Measurements from ENCODE around the gene CNST. TPM values are rescaled to one million over a fixed set of nuclear protein-coding genes. Genes with fewer than 3 reads are reported as not detected.
A peak's percentile ranks its signal among the peaks of the same experiment; 100 is the strongest.

CNST gene
- total and polyA plus RNA-seq, 2 of the 13 experiments (the other 11 are each of a cell fraction or from before 2014, with no cell fraction given), result 6.3 to 12.4 TPM

DNA sequence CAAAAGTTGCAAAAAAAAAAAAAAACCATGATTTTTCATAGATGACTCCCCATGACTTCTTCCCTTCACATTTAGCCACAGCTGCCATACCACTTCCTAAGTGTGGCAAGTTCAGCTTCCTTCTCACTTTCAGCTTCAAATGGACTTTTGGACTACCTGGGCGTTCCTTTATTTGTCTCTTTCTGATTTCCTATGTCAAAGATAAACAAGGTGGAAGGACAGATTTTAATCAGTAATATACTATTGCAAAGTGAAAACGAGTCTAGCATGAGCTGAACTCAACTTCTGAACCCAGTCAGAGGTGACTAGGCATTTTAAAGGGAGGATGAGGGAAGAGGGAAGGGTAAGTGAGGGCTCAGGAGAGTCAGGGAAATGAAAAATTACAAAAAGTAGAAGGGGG is 143.6 kb downstream of the CNST start (continued):
- TF ChIP-seq, protein P1, sequence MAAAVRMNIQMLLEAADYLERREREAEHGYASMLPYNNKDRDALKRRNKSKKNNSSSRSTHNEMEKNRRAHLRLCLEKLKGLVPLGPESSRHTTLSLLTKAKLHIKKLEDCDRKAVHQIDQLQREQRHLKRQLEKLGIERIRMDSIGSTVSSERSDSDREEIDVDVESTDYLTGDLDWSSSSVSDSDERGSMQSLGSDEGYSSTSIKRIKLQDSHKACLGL (CRISPR knock-in tag; IDR thresholded peaks at IDR 0.05), result no peak
- TF ChIP-seq YEATS2 (CRISPR knock-in tag; IDR thresholded peaks at IDR 0.05; ENCODE audit: borderline replicate concordance) (0 out of 2 replicates have a peak, but pooled peaks have one; percentile 10), TBX3 (IDR thresholded peaks at IDR 0.05; ENCODE audit: borderline replicate concordance) (0 out of 2 replicates have a peak, but pooled peaks have one; percentile 12), ZSCAN31 (CRISPR knock-in tag; IDR thresholded peaks at IDR 0.05; ENCODE audit: low read depth) (no peak), HNRNPK (IDR thresholded peaks at IDR 0.05; ENCODE audit: low read depth, low read length, poor library complexity, severe bottlenecking) (peak; percentile 36), SAP130 (CRISPR knock-in tag; IDR thresholded peaks at IDR 0.05; ENCODE audit: low read depth) (peak; percentile 76), CREB1 (IDR thresholded peaks at IDR 0.05) (no peak), CREB1 (CRISPR knock-in tag; IDR thresholded peaks at IDR 0.05) (peak; percentile 51), ZNF670 (CRISPR knock-in tag; IDR thresholded peaks at IDR 0.05; ENCODE audit: borderline replicate concordance) (0 out of 2 replicates have a peak, but pooled peaks have one; percentile 29), ZNF543 (CRISPR knock-in tag; IDR thresholded peaks at IDR 0.05) (0 out of 2 replicates have a peak, but pooled peaks have one; percentile 18), FOXA1 (IDR thresholded peaks at IDR 0.05) (peak; percentile 55; the same call in 1 of the 2 replicates), FOXA1 (CRISPR knock-in tag; IDR thresholded peaks at IDR 0.05) (peak; percentile 87), XBP1 (CRISPR knock-in tag; IDR thresholded peaks at IDR 0.05) (no peak), ZNF282 (IDR thresholded peaks at IDR 0.05; ENCODE audit: partially characterized antibody) (no peak), ZNF652 (CRISPR knock-in tag; IDR thresholded peaks at IDR 0.05; ENCODE audit: borderline replicate concordance, low read depth) (0 out of 2 replicates have a peak, but pooled peaks have one; percentile 10), FOXK1 (CRISPR knock-in tag; IDR thresholded peaks at IDR 0.05; ENCODE audit: borderline replicate concordance, low read depth) (peak; percentile 68), RAD51 (IDR thresholded peaks at IDR 0.05; ENCODE audit: borderline replicate concordance) (no peak), PHF5A (CRISPR knock-in tag; IDR thresholded peaks at IDR 0.05; ENCODE audit: low read depth, unreplicated experiment) (peak; percentile 33), RXRB (CRISPR knock-in tag; IDR thresholded peaks at IDR 0.05; ENCODE audit: borderline replicate concordance) (peak; percentile 73; the same call in 1 of the 2 replicates)
- TF ChIP-seq, protein P2, sequence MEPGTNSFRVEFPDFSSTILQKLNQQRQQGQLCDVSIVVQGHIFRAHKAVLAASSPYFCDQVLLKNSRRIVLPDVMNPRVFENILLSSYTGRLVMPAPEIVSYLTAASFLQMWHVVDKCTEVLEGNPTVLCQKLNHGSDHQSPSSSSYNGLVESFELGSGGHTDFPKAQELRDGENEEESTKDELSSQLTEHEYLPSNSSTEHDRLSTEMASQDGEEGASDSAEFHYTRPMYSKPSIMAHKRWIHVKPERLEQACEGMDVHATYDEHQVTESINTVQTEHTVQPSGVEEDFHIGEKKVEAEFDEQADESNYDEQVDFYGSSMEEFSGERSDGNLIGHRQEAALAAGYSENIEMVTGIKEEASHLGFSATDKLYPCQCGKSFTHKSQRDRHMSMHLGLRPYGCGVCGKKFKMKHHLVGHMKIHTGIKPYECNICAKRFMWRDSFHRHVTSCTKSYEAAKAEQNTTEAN (CRISPR knock-in tag; conservative IDR thresholded peaks at IDR 0.05), result no peak
- TF ChIP-seq, protein P3, sequence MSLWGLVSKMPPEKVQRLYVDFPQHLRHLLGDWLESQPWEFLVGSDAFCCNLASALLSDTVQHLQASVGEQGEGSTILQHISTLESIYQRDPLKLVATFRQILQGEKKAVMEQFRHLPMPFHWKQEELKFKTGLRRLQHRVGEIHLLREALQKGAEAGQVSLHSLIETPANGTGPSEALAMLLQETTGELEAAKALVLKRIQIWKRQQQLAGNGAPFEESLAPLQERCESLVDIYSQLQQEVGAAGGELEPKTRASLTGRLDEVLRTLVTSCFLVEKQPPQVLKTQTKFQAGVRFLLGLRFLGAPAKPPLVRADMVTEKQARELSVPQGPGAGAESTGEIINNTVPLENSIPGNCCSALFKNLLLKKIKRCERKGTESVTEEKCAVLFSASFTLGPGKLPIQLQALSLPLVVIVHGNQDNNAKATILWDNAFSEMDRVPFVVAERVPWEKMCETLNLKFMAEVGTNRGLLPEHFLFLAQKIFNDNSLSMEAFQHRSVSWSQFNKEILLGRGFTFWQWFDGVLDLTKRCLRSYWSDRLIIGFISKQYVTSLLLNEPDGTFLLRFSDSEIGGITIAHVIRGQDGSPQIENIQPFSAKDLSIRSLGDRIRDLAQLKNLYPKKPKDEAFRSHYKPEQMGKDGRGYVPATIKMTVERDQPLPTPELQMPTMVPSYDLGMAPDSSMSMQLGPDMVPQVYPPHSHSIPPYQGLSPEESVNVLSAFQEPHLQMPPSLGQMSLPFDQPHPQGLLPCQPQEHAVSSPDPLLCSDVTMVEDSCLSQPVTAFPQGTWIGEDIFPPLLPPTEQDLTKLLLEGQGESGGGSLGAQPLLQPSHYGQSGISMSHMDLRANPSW (CRISPR knock-in tag; IDR thresholded peaks at IDR 0.05; ENCODE audit: borderline replicate concordance), result no peak
- TF ChIP-seq, protein P4, sequence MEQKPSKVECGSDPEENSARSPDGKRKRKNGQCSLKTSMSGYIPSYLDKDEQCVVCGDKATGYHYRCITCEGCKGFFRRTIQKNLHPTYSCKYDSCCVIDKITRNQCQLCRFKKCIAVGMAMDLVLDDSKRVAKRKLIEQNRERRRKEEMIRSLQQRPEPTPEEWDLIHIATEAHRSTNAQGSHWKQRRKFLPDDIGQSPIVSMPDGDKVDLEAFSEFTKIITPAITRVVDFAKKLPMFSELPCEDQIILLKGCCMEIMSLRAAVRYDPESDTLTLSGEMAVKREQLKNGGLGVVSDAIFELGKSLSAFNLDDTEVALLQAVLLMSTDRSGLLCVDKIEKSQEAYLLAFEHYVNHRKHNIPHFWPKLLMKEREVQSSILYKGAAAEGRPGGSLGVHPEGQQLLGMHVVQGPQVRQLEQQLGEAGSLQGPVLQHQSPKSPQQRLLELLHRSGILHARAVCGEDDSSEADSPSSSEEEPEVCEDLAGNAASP (CRISPR knock-in tag; IDR thresholded peaks at IDR 0.05; ENCODE audit: borderline replicate concordance), result peak; percentile 44; the same call in 1 of the 2 replicates

Data from HepG2 (cell line).